ENCODE results near the gene AKT1S1.

AKT1S1 gene

GRCh38 chr19:49856574-49857021, 20.6 kb downstream of the AKT1S1 start:
- peaks cover 21% of the 10 kb centered on the region for H3K79me2 ChIP-seq (ENCODE audit: control insufficient read depth, insufficient read depth, low read length, unreplicated experiment)

DNA sequence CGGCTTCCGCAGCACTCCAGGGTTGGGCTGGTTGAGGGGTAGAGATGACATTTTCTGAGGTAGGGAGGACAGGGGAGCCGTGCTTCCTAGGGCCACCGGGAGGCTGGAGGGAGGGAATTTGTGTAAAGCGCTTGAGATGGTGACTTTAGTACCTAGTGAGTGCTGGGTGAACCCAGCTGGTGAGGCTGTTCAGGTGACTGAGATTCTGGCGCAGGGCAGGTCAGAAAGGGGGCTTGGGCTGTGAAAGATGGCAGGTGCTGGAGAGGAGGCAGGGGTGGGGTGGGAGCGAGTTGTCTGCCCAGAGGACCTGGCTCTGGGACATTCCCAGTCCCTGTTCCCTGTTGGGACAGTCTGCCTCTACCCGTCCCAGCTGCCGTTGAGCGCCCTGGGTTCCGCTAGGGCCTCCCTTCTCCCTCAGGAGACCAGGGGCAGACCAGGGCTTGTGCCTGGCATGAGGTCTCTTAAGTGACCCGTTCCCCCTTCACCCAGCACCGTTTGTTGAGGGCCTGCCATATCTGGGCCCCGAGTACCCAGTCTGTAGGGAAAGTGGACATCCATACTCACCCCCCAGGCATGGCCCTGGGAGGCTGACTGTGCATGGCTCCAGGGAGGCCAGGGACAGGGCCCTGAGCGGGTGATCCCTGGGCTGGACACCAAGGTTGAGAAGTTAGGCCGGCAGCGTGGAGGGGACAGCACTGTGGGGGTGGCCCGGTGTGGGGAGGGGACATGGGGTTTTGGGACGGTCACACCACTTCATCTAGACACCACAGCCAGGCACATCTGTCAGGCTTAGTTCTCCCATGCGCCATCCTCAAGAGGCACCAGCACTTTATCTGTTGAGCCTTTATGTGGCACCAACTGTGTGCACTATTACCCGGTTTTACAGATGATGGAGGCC, 21.2 kb downstream of the AKT1S1 start:
- Histone ChIP-seq H3K4me3 (ENCODE audit: low read depth, low read length) (no peak overlapping the region), H2AFZ (ENCODE audit: low read length, unreplicated experiment) (no peak overlapping the region), H3K79me2 (ENCODE audit: control insufficient read depth, insufficient read depth, low read length, unreplicated experiment) (peaks cover 21% of the 10 kb centered on the region), H3K27me3 (ENCODE audit: insufficient read depth, low read length) (no peaks in the 10 kb centered on the region), H3K27ac (ENCODE audit: low read depth, low read length) (no peak overlapping the region), H3K4me1 (ENCODE audit: control insufficient read depth, insufficient read depth, low read length, unreplicated experiment) (peaks cover 23% of the 10 kb centered on the region), H3K36me3 (ENCODE audit: insufficient read depth, low read length) (no peaks in the 10 kb centered on the region)

More at GRCh38 chr19:49856574-49857021, 20.6 kb downstream of the AKT1S1 start:
- Histone ChIP-seq H3K4me1 (ENCODE audit: control insufficient read depth, insufficient read depth, low read length, unreplicated experiment) (peaks cover 23% of the 10 kb centered on the region), H3K4me3 (ENCODE audit: low read depth, low read length) (no peak overlapping the region), H3K36me3 (ENCODE audit: insufficient read depth, low read length) (no peaks in the 10 kb centered on the region), H3K27me3 (ENCODE audit: insufficient read depth, low read length) (no peaks in the 10 kb centered on the region), H3K27ac (ENCODE audit: low read depth, low read length) (no peak overlapping the region), H2AFZ (ENCODE audit: low read length, unreplicated experiment) (no peak overlapping the region)

GRCh38 chr19:49855277-49855675, 21.9 kb downstream of the AKT1S1 start:
- Histone ChIP-seq H3K27me3 (ENCODE audit: insufficient read depth, low read length) (no peaks in the 10 kb centered on the region), H3K27ac (ENCODE audit: low read depth, low read length) (no peak overlapping the region), H2AFZ (ENCODE audit: low read length, unreplicated experiment) (no peak overlapping the region), H3K4me1 (ENCODE audit: control insufficient read depth, insufficient read depth, low read length, unreplicated experiment) (peaks cover 23% of the 10 kb centered on the region), H3K36me3 (ENCODE audit: insufficient read depth, low read length) (no peaks in the 10 kb centered on the region), H3K4me3 (ENCODE audit: low read depth, low read length) (no peak overlapping the region), H3K79me2 (ENCODE audit: control insufficient read depth, insufficient read depth, low read length, unreplicated experiment) (peaks cover 21% of the 10 kb centered on the region)

DNA sequence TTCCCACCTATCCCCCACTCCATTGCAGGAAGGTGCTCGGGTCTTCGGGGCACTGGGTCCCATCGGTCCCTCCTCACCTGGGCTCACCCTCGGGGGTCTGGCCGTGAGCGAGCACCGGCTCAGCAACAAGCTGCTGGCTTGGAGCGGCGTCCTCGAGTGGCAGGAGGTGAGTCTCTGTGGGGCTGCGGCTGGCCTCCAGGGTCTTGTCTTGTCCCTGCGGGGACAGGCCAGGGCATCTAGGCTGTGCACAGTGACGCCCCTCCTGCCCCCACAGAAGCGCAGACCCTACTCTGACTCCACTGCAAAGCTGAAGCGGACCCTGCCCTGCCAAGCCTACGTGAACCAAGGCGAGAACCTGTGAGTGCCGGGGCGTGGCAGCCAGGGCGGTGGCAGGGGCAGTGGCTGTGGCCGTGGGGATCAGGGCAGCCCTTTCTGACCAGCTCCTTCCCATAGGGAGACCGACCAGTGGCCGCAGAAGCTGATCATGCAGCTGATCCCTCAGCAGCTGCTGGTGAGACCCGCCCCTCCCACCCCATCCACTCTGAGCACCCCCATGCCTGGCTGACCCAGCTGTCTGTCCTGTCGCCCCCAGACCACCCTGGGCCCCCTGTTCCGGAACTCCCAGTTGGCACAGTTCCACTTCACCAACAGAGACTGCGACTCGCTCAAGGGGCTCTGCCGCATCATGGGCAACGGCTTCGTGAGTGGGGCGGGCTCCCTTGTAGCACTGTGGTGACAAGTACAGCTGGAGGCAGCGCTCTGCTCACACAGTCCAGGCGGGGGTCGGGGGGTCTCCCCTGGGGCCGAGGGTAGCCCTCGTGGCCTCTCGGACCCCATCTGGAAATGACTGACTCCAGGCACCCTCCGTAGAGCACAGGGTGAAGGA, 22.5 kb downstream of the AKT1S1 start:
- Histone ChIP-seq H3K27me3 (ENCODE audit: insufficient read depth, low read length) (no peaks in the 10 kb centered on the region), H3K36me3 (ENCODE audit: insufficient read depth, low read length) (no peaks in the 10 kb centered on the region), H3K4me1 (ENCODE audit: control insufficient read depth, insufficient read depth, low read length, unreplicated experiment) (peaks cover 20% of the 10 kb centered on the region), H2AFZ (ENCODE audit: low read length, unreplicated experiment) (no peak overlapping the region), H3K4me3 (ENCODE audit: low read depth, low read length) (no peak overlapping the region), H3K27ac (ENCODE audit: low read depth, low read length) (no peak overlapping the region), H3K79me2 (ENCODE audit: control insufficient read depth, insufficient read depth, low read length, unreplicated experiment) (peaks cover 26% of the 10 kb centered on the region)

DNA sequence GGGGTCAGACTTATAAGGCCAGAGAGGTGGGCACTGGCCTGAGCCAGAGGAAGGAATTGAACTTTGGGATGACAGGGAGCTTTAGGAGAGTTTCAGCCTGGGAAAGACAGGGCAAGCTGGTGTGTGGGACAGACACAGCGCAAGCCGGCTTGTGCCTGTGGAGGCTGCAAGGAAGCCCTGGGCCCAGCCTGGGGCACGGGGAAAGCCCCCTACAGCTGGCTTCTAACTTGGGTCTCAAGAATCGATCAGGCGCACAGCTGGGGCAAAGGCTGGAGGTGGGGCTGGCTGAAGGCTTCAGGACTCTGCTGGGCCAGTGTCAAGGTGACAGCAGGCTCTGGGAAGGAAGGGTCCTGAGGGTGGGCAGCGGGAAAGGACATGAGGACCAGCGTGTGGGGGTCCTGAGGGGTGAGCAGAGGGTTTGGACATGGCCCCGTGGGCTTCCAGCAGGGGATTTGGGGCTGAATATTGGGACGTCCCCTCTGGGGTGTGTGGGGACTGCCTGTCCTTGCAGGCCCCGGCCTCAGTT, 23.2 kb downstream of the AKT1S1 start:
- Histone ChIP-seq H3K4me3 (ENCODE audit: low read depth, low read length) (no peak overlapping the region), H3K27ac (ENCODE audit: low read depth, low read length) (no peak overlapping the region), H3K27me3 (ENCODE audit: insufficient read depth, low read length) (no peaks in the 10 kb centered on the region), H2AFZ (ENCODE audit: low read length, unreplicated experiment) (no peak overlapping the region), H3K36me3 (ENCODE audit: insufficient read depth, low read length) (no peaks in the 10 kb centered on the region), H3K79me2 (ENCODE audit: control insufficient read depth, insufficient read depth, low read length, unreplicated experiment) (peaks cover 26% of the 10 kb centered on the region), H3K4me1 (ENCODE audit: control insufficient read depth, insufficient read depth, low read length, unreplicated experiment) (peaks cover 16% of the 10 kb centered on the region)

- Histone ChIP-seq H3K27ac (ENCODE audit: low read depth, low read length) (no peak overlapping the region), H3K4me1 (ENCODE audit: control insufficient read depth, insufficient read depth, low read length, unreplicated experiment) (peaks cover 18% of the 10 kb centered on the region), H3K27me3 (ENCODE audit: insufficient read depth, low read length) (no peaks in the 10 kb centered on the region), H3K79me2 (ENCODE audit: control insufficient read depth, insufficient read depth, low read length, unreplicated experiment) (peaks cover 26% of the 10 kb centered on the region), H2AFZ (ENCODE audit: low read length, unreplicated experiment) (no peak overlapping the region), H3K4me3 (ENCODE audit: low read depth, low read length) (peak overlapping the region; percentile 96), H3K36me3 (ENCODE audit: insufficient read depth, low read length) (no peaks in the 10 kb centered on the region)
These were observed 24.5 kb downstream of the AKT1S1 start for GRCh38 chr19:49852631-49853126.

DNA sequence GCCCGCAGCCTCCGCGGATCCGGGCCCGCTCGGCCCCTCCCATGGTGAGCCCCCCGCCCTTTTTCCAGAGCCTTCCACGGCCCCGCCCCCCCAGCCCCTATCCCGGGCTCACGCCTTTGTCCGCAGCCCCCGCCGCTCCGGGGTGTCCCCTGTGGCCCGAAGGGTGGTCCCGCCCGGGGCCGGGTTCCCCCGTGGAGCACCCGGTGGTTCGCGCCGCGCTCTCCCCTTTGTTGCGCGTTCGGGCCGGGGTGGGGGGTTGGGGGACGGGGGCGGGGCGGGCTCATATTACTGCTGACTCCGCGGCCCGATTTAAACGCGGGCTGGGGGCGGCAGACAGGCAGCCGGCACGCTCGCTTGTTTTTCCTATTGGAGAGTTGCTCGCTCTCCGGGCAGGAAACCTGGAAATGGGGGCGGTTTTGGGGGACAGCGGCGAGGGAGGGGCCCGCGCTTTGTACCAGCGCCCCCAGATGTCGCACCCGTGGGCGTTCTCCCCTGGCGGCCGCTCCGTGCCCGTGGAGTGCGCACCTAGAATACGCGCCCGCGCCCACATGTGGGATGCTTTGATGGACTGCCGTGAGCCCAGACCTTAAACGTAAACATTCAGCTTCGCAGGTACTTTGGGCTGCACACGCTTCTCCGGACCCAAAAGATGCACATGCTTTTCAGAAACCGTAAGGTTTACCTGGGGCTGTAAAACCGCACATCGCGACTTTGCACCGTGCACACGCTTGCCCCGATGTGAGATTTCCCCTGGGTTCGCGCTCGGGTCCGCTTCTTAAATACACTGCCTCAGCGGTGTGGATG, 25.5 kb downstream of the AKT1S1 start:
- H3K27ac ChIP-seq (ENCODE audit: low read depth, low read length) = peak overlapping the region; percentile 97; the same call in 1 of the 2 replicates

DNA sequence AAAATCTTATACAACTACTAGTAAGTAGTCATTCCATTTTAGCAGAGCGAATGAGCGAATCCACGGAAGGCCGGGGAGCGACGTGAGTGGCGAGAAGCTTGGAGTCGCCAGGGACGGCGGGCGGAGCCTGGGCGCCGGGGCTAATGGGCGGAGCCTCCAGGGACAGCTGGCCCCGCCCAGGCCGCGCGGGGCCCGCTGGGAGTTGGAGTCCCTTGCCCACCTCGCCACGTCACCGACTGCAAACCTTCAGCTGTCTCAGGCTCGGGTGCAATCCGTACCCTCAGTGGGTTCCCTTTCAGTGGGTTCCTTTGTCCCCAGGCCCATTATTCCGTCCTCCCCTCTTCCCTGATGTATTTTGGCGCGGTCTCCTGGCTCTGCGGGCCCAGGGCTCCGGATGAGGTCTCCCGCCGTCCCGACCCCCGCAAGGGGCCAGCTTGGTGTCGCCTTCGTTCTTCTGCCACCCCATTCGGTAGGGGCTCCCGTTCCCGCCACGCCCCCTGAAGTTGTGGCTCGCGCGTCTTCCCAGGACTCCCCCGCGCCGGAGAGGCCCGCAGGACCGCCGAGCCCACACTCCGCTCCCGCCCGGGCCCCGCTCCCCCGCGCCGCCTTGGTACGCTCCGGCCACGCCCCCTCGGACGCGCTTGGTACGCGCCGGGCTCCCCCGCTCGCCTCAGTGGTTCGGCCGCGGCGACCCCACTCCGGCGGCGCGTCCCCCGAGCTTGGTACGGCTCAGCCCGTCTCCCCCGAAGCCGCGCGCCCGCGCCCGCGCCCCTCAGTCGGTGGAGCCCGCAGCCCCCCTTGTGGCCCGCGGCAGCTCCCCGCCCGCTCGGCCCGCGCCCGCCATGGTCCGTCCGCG, 26.4 kb downstream of the AKT1S1 start, which contains the start of gene PTOV1:
Gene PTOV1, plus strand, starts transcription at position 673 of the 856 bp plus-strand sequence.
- Histone ChIP-seq H3K36me3 (ENCODE audit: insufficient read depth, low read length) (no peaks in the 10 kb centered on the region), H3K27me3 (ENCODE audit: insufficient read depth, low read length) (no peaks in the 10 kb centered on the region), H3K4me1 (ENCODE audit: control insufficient read depth, insufficient read depth, low read length, unreplicated experiment) (peaks cover 18% of the 10 kb centered on the region), H3K27ac (ENCODE audit: low read depth, low read length) (peak within 1 kb of the TSS; percentile 97), H2AFZ (ENCODE audit: low read length, unreplicated experiment) (peak within 1 kb of the TSS; percentile 89), H3K4me3 (ENCODE audit: low read depth, low read length) (peak within 1 kb of the TSS; percentile 96), H3K79me2 (ENCODE audit: control insufficient read depth, insufficient read depth, low read length, unreplicated experiment) (peaks cover 26% of the 10 kb centered on the region)

More for the DNA sequence above, 25.5 kb downstream of the AKT1S1 start:
- peaks cover 18% of the 10 kb centered on the region for H3K4me1 ChIP-seq (ENCODE audit: control insufficient read depth, insufficient read depth, low read length, unreplicated experiment)
- H2AFZ ChIP-seq (ENCODE audit: low read length, unreplicated experiment) = no peak overlapping the region
- peaks cover 26% of the 10 kb centered on the region for H3K79me2 ChIP-seq (ENCODE audit: control insufficient read depth, insufficient read depth, low read length, unreplicated experiment)
- no peaks in the 10 kb centered on the region for H3K36me3 ChIP-seq (ENCODE audit: insufficient read depth, low read length)
- H3K27me3 ChIP-seq (ENCODE audit: insufficient read depth, low read length) = no peaks in the 10 kb centered on the region
- H3K4me3 ChIP-seq (ENCODE audit: low read depth, low read length) = peak overlapping the region; percentile 96

DNA sequence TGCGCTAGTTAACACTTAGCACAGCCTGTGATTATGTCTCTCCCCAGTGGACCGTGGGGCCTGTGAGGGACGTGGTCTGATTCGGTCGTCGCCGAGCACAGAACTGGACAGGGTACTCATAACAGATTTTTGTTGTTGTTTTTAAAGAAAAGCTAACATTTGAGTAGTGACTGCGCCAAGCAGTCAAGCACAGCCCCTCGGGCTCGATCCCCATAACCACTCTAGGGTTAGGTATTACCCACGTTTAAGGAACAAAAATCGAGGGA, 27.0 kb downstream of the AKT1S1 start:
- Histone ChIP-seq H3K27me3 (ENCODE audit: insufficient read depth, low read length) (no peaks in the 10 kb centered on the region), H3K36me3 (ENCODE audit: insufficient read depth, low read length) (no peaks in the 10 kb centered on the region), H3K4me1 (ENCODE audit: control insufficient read depth, insufficient read depth, low read length, unreplicated experiment) (peaks cover 18% of the 10 kb centered on the region), H2AFZ (ENCODE audit: low read length, unreplicated experiment) (peak overlapping the region; percentile 14), H3K27ac (ENCODE audit: low read depth, low read length) (peak overlapping the region; percentile 97; the same call in 1 of the 2 replicates), H3K4me3 (ENCODE audit: low read depth, low read length) (peak overlapping the region; percentile 96), H3K79me2 (ENCODE audit: control insufficient read depth, insufficient read depth, low read length, unreplicated experiment) (peaks cover 26% of the 10 kb centered on the region)

Data from ACC112 (cell line).